ENCODE results near the gene VPS13D. TPM values are rescaled to one million over a fixed set of nuclear protein-coding genes. Genes with fewer than 3 reads are reported as not detected.

VPS13D gene
- total and polyA plus RNA-seq, 9 donors: 19.8 to 59.3 (median 41.8) TPM

DNA sequence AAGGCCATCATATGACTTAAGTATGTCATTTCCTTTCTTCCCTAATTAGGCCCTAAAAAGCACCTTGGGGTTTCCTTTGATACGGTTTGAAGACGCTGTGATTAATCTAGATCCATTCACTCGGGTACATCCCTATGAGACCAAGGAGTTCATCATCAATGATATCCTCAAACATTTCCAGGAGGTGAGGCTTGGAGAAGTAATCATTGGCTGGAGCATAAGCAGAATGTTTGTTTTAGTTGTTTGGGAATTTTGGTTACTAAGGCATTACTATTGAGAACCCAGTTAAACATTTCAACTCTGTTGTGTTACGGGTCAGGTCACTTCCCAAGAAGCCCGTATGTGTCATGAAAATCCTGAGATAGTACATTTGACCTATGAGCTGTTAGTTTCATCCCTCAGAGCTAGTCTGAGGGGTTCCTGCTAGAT, 185.2 kb downstream of the VPS13D start:
- H3K27ac ChIP-seq: no peak overlapping the region
- H3K36me3 ChIP-seq: no peaks in the 10 kb centered on the region
- H3K9me3 ChIP-seq: peaks cover 0 to 3% of the 10 kb centered on the region in 2 donors
- no peak for DNase-seq
- no peak overlapping the region for H3K4me3 ChIP-seq
- no peak for TF ChIP-seq POLR2A (IDR thresholded peaks at IDR 0.05)
- TF ChIP-seq, protein P1, sequence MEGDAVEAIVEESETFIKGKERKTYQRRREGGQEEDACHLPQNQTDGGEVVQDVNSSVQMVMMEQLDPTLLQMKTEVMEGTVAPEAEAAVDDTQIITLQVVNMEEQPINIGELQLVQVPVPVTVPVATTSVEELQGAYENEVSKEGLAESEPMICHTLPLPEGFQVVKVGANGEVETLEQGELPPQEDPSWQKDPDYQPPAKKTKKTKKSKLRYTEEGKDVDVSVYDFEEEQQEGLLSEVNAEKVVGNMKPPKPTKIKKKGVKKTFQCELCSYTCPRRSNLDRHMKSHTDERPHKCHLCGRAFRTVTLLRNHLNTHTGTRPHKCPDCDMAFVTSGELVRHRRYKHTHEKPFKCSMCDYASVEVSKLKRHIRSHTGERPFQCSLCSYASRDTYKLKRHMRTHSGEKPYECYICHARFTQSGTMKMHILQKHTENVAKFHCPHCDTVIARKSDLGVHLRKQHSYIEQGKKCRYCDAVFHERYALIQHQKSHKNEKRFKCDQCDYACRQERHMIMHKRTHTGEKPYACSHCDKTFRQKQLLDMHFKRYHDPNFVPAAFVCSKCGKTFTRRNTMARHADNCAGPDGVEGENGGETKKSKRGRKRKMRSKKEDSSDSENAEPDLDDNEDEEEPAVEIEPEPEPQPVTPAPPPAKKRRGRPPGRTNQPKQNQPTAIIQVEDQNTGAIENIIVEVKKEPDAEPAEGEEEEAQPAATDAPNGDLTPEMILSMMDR (IDR thresholded peaks at IDR 0.05): no peak
- no peak for TF ChIP-seq EP300 (IDR thresholded peaks at IDR 0.05)
- intact Hi-C loops (cut with DNase I): no loop called here
- 74 to 80% (median 76%) methylated on average over 5 of the region's 5 CpGs for WGBS, 3 donors
- H3K4me1 ChIP-seq (ENCODE audit: insufficient read depth): no peaks in the 10 kb centered on the region
- no peaks in the 10 kb centered on the region for H3K27me3 ChIP-seq

DNA sequence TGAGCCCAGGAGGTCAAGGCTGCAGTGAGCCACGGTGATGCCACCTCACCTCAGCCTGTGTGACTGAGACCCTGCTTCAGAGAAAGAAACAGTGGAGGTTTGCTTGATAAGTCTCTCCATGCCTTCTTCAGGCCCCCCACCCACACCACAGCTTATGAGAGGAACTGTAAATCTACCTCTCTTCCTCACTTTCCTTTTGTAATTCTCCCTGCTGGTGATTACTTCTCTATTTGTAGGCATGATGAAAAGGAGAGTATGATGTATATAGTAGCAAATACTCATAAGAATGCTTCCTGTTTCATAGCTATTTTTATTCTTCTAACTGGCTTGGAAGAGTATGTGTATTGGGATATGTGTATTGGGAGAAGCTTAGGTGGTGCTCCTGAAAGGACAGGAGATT, 186.3 kb downstream of the VPS13D start:
- no peaks in the 10 kb centered on the region for H3K4me1 ChIP-seq (ENCODE audit: insufficient read depth)
- intact Hi-C loops (cut with DNase I): no loop called here
- H3K9me3 ChIP-seq: no peaks in the 10 kb centered on the region
- H3K4me3 ChIP-seq: no peak overlapping the region
- TF ChIP-seq EP300 (IDR thresholded peaks at IDR 0.05): no peak
- TF ChIP-seq POLR2A (IDR thresholded peaks at IDR 0.05): no peak
- TF ChIP-seq, protein P1 (IDR thresholded peaks at IDR 0.05): no peak
- no peaks in the 10 kb centered on the region for H3K27me3 ChIP-seq
- no peaks in the 10 kb centered on the region for H3K36me3 ChIP-seq
- 86 to 95% (median 94%) methylated on average over 1 of the region's 1 CpG for WGBS, 3 donors
- DNase-seq: no peak
- no peak overlapping the region for H3K27ac ChIP-seq

DNA sequence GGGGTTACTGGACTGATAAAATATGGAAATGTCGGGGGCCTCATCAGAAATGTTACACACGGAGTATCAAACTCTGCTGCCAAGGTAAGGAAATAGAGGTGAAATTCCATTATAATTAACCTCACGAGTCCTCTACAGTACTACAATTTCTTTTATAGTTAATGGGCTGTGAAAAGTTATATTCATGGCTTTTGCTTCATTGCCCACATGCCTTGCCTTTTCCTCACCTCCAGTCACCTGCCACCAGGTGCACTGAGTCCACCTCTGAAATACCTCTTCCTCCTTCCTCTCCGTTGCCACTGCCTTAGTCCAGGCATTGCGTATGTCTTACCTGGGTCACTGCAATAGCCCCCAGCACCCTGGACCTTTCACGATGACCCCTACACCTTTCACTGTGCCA, 186.9 kb downstream of the VPS13D start:
- H3K9me3 ChIP-seq: no peaks in the 10 kb centered on the region
- H3K27ac ChIP-seq: no peak overlapping the region
- no peaks in the 10 kb centered on the region for H3K36me3 ChIP-seq
- WGBS, 3 donors: 90 to 95% (median 94%) methylated on average over 6 of the region's 6 CpGs
- no peak for DNase-seq
- TF ChIP-seq, protein P1 (IDR thresholded peaks at IDR 0.05): no peak
- no peak for TF ChIP-seq EP300 (IDR thresholded peaks at IDR 0.05)
- intact Hi-C loops (cut with DNase I): no loop called here
- peaks cover 1% of the 10 kb centered on the region for H3K4me1 ChIP-seq (ENCODE audit: insufficient read depth)
- H3K4me3 ChIP-seq: no peak overlapping the region
- no peaks in the 10 kb centered on the region for H3K27me3 ChIP-seq

DNA sequence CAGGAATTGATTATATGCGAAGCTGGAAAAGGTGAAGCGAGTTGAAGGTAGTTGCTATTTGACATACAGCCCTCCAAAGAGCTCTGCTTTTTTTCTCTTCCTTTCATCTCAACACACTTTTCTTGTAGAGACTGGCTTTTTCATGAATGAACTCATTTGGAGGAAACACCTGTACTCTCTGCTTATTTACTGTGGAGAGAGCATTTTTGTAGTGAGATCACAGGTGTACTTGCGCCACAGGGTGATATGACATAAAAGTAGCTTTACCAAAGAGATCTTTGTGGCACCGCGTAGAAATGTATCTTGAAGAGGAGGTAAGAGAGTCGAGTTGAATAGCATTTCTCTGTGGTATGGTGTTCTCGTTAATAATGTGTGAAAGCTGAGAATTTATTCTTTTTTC, 187.6 kb downstream of the VPS13D start:
- Histone ChIP-seq H3K27ac (no peak overlapping the region), H3K27me3 (no peaks in the 10 kb centered on the region), H3K4me3 (no peak overlapping the region), H3K4me1 (ENCODE audit: insufficient read depth) (peaks cover 2% of the 10 kb centered on the region), H3K36me3 (no peaks in the 10 kb centered on the region), H3K9me3 (no peaks in the 10 kb centered on the region)
- 95 to 96% (median 95%) methylated on average over 7 of the region's 7 CpGs for WGBS, 3 donors
- TF ChIP-seq, protein P1 (IDR thresholded peaks at IDR 0.05): no peak
- TF ChIP-seq EP300 (IDR thresholded peaks at IDR 0.05): no peak
- TF ChIP-seq POLR2A (IDR thresholded peaks at IDR 0.05): no peak
- DNase-seq: no peak
- intact Hi-C loops (cut with DNase I): no loop called here

Measured in ovary (tissue), 9 donors.